ENCODE results near the gene XRCC1. TPM values are rescaled to one million over a fixed set of nuclear protein-coding genes. Genes with fewer than 3 reads are reported as not detected.

XRCC1 gene
- total RNA-seq, 4 donors from 2014 or later = 12.3 to 23.8 (median 18.6) TPM

DNA sequence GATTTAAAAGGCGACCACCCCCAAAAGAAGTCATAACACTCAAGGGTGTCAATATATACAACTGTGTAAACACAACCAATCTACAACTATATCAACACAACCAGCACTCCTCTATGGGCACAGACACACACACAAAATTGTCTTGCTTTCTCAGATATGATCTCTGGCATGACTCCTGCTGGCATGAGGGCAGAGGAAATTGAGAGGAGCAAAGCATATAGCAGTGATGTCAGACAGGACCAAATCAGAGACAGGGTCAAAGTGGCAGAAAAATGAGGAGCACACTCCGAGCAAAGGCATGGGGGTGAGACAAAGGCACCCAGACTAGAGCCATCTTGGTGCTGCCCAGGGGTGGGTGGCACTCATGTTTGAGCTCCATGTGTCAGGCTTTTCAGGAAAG is 11.0 kb upstream of the XRCC1 start:
- WGBS, 2 donors = 57 to 67% methylated on average over 2 of the region's 2 CpGs
- no peak overlapping the region for H3K27ac ChIP-seq
- H3K9me3 ChIP-seq = no peaks in the 10 kb centered on the region
- H3K36me3 ChIP-seq = peaks cover 0 to 48% (median 4%) of the 10 kb centered on the region in 3 donors
- intact Hi-C loops (cut with DNase I) = no loop called here
- DNase-seq = no peak
- no peaks in the 10 kb centered on the region for H3K27me3 ChIP-seq
- TF ChIP-seq POLR2A (IDR thresholded peaks at IDR 0.05) = no peak
- TF ChIP-seq, protein P1, sequence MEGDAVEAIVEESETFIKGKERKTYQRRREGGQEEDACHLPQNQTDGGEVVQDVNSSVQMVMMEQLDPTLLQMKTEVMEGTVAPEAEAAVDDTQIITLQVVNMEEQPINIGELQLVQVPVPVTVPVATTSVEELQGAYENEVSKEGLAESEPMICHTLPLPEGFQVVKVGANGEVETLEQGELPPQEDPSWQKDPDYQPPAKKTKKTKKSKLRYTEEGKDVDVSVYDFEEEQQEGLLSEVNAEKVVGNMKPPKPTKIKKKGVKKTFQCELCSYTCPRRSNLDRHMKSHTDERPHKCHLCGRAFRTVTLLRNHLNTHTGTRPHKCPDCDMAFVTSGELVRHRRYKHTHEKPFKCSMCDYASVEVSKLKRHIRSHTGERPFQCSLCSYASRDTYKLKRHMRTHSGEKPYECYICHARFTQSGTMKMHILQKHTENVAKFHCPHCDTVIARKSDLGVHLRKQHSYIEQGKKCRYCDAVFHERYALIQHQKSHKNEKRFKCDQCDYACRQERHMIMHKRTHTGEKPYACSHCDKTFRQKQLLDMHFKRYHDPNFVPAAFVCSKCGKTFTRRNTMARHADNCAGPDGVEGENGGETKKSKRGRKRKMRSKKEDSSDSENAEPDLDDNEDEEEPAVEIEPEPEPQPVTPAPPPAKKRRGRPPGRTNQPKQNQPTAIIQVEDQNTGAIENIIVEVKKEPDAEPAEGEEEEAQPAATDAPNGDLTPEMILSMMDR (IDR thresholded peaks at IDR 0.05) = no peak
- H3K4me3 ChIP-seq = no peak overlapping the region
- H3K4me1 ChIP-seq = peaks cover 0 to 7% (median 3%) of the 10 kb centered on the region in 3 donors

DNA sequence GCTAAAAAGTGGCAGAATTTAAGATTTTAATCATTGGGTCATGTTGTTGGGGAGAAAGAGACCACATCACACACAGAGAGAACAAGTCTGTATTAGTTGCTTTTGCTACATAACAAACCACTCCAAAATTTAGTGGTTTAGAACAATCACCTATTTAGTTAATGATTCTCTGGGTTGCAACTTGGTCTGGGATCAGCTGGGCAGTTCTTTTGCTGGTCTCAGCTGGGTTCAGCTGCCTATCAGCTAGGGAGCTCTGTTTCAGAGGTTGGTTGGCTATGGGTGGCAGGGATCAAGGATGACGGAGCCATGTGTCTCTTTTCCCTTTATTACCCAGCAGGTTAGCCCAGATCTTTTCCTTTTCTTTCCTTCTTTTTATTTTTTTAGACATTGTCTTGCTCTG is 9.2 kb upstream of the XRCC1 start:
- Histone ChIP-seq H3K4me3 (no peak overlapping the region), H3K36me3 (peaks cover 0 to 29% (median 4%) of the 10 kb centered on the region in 3 donors), H3K9me3 (no peaks in the 10 kb centered on the region), H3K27me3 (no peaks in the 10 kb centered on the region), H3K4me1 (peaks cover 5 to 26% (median 10%) of the 10 kb centered on the region in 3 donors), H3K27ac (peak overlapping the region in 2 of 4 donors; percentile 3 to 7)
- WGBS, 2 donors = 92 to 100% methylated on average over 1 of the region's 1 CpG
- DNase-seq = no peak
- intact Hi-C loops (cut with DNase I) = no loop called here
- TF ChIP-seq, protein P1 (IDR thresholded peaks at IDR 0.05) = no peak
- no peak for TF ChIP-seq POLR2A (IDR thresholded peaks at IDR 0.05)

DNA sequence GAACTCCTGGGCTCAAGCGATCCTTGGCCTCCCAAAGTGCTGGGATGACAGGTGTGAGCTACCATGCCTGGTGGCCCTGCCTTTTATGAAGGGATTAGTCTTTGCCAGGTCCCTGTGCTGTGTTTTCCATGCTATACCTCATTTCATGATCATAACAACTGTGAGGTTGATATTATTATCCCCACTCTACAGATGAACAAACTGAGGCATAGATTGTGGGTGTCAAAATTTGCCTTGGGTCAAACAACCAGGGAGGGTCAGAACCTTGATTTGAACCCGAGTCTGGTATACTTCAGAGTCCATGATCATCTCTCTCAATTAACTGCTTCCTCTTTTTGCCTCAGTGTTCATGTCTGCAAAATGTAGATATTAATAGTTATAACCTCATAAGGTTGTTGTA is 7.2 kb upstream of the XRCC1 start:
- 85 to 86% methylated on average over 2 of the region's 2 CpGs for WGBS, 2 donors
- intact Hi-C loops (cut with DNase I) = no loop called here
- Histone ChIP-seq H3K4me3 (no peak overlapping the region), H3K27ac (no peak overlapping the region), H3K4me1 (peaks cover 5 to 28% (median 10%) of the 10 kb centered on the region in 3 donors), H3K27me3 (no peaks in the 10 kb centered on the region), H3K36me3 (peaks cover 0 to 21% (median 4%) of the 10 kb centered on the region in 3 donors), H3K9me3 (no peaks in the 10 kb centered on the region)
- no peak for DNase-seq
- TF ChIP-seq POLR2A (IDR thresholded peaks at IDR 0.05) = no peak
- TF ChIP-seq, protein P1 (IDR thresholded peaks at IDR 0.05) = no peak

DNA sequence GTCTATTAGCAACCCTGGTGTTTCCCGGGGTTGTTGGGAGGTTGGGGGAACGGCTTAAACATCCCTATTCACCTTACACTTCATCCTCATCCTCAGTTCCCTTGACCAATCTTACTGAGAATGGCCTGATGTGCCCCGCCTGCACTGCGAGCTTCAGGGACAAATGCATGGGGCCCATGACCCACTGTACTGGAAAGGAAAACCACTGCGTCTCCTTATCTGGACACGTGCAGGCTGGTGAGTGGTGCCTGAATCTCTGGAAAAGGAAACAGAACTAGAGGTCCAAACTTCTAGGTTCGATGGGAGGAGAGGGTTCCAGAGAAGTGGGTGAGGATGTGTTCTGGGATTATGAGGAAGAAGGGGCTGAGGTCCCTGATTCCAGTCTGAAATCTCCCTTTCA is 6.1 kb upstream of the XRCC1 start:
- 56 to 70% methylated on average over 5 of the region's 7 CpGs for WGBS, 2 donors
- peak overlapping the region in 3 of 4 donors; percentile 49 to 64 (median 53) for H3K4me3 ChIP-seq
- intact Hi-C loops (cut with DNase I) = no loop called here

DNA sequence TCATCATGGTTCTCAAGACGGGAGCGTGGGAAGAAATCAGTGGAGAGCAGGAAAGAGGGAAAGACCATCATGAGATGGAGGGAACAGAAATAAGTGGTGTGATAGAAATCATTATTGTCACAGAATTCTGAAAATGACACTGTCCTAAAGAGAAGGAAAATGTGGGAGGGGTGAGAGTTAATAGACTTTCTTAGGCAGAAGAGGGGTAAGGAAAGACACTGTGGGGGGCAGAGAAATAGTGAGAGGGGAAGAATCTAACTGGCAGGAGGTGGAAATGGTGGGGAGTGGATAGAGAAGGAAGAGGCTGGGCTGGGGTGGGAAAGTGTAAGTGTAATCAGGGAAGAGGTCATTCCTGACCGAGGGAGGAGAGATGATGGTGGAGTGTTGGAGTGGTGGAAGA is 3.5 kb upstream of the XRCC1 start:
- no peak for DNase-seq
- Histone ChIP-seq H3K4me1 (peaks cover 23 to 58% (median 24%) of the 10 kb centered on the region in 3 donors), H3K9me3 (no peaks in the 10 kb centered on the region), H3K36me3 (no peaks in the 10 kb centered on the region), H3K27me3 (no peaks in the 10 kb centered on the region), H3K4me3 (no peak overlapping the region), H3K27ac (no peak overlapping the region)
- intact Hi-C loops (cut with DNase I) = no loop called here
- no peak for TF ChIP-seq POLR2A (IDR thresholded peaks at IDR 0.05)
- TF ChIP-seq, protein P1 (IDR thresholded peaks at IDR 0.05) = no peak
- WGBS, 2 donors = 77 to 87% methylated on average over 3 of the region's 3 CpGs

More for the DNA sequence above, 6.1 kb upstream of the XRCC1 start:
- H3K4me1 ChIP-seq = peaks cover 7 to 34% (median 11%) of the 10 kb centered on the region in 3 donors
- no peak for DNase-seq
- peaks cover 0 to 14% (median 0%) of the 10 kb centered on the region in 3 donors for H3K36me3 ChIP-seq
- peak overlapping the region; percentile 28 to 80 (median 76) for H3K27ac ChIP-seq
- no peaks in the 10 kb centered on the region for H3K27me3 ChIP-seq
- no peaks in the 10 kb centered on the region for H3K9me3 ChIP-seq
- TF ChIP-seq, protein P1 (IDR thresholded peaks at IDR 0.05) = no peak
- no peak for TF ChIP-seq POLR2A (IDR thresholded peaks at IDR 0.05)

All from esophagus squamous epithelium (tissue), 5 donors.